Activated naive CD8-positive, alpha-beta T cell treated with anti-CD3 and anti-CD28 coated beads, Interleukin-2, amount 50 U/mL, for 16 hours (primary cell): Measurements from ENCODE around the gene RSRC1.
"Not testable (repeated sequence)": the region's sequence is repeated elsewhere in the genome, so short reads cannot be mapped to it uniquely, and the experiment has no call there.

Source experiments
- DNase-seq: peaks from one replicate; pipeline ENCODE4 v3.0.0-alpha.2; 2020; ENCODE audit warnings: low read depth, low spot score

The RSRC1 gene

GRCh38 chr3:158395421-158395820, 285.5 kb downstream of the RSRC1 start:
- DNase-seq: no peak

GRCh38 chr3:158402590-158402989, 292.7 kb downstream of the RSRC1 start:
- DNase-seq: no peak

GRCh38 chr3:158403013-158403412, 293.1 kb downstream of the RSRC1 start:
- no peak for DNase-seq

- no peak for DNase-seq
Observed at GRCh38 chr3:158404131-158404718, 294.3 kb downstream of the RSRC1 start.

GRCh38 chr3:158405507-158405906, 295.6 kb downstream of the RSRC1 start:
- DNase-seq: no peak

GRCh38 chr3:158407844-158408517, 298.1 kb downstream of the RSRC1 start:
- DNase-seq: no peak

- DNase-seq: not testable (repeated sequence)
Observed at GRCh38 chr3:158408518-158408897, 298.6 kb downstream of the RSRC1 start.

- DNase-seq: no peak
Observed at GRCh38 chr3:158418035-158418434, 308.1 kb downstream of the RSRC1 start.

GRCh38 chr3:158419820-158420653, 310.1 kb downstream of the RSRC1 start:
- no peak for DNase-seq

GRCh38 chr3:158420654-158421396, 310.9 kb downstream of the RSRC1 start:
- no peak for DNase-seq

- DNase-seq: no peak
Observed at GRCh38 chr3:158430448-158430847, 320.6 kb downstream of the RSRC1 start.

GRCh38 chr3:158430968-158431367, 321.1 kb downstream of the RSRC1 start:
- no peak for DNase-seq

- DNase-seq: no peak
Observed at GRCh38 chr3:158431829-158432228, 321.9 kb downstream of the RSRC1 start.

- DNase-seq: no peak
Observed at GRCh38 chr3:158434412-158435038, 324.6 kb downstream of the RSRC1 start.

- no peak for DNase-seq
Observed at GRCh38 chr3:158443632-158444031, 333.7 kb downstream of the RSRC1 start.

- DNase-seq: no peak
Observed at GRCh38 chr3:158447408-158447807, 337.5 kb downstream of the RSRC1 start.

- no peak for DNase-seq
Observed at GRCh38 chr3:158451405-158452055, 341.6 kb downstream of the RSRC1 start.

- no peak for DNase-seq
Observed at GRCh38 chr3:158452334-158452733, 342.4 kb downstream of the RSRC1 start.

- no peak for DNase-seq
Observed at GRCh38 chr3:158453004-158453403, 343.1 kb downstream of the RSRC1 start.

GRCh38 chr3:158453865-158454264, 344.0 kb downstream of the RSRC1 start:
- DNase-seq: no peak

GRCh38 chr3:158455406-158455805, 345.5 kb downstream of the RSRC1 start:
- DNase-seq: no peak
